GM23338 (cell line): ENCODE results near the gene PDCD7. TPM values are rescaled to one million over a fixed set of nuclear protein-coding genes. Genes with fewer than 3 reads are reported as not detected.

Source experiments
- ATAC-seq: fragments of 200-7000 bp; cut with Tn5 transposase; 3 replicates; pipeline ENCODE4 v1.9.1; 2020
- DNase-seq: peaks from one replicate; pipeline ENCODE4 v3.0.0-alpha.2; 2015; ENCODE audit warnings: low spot score
- H2AFZ ChIP-seq: fragments of 200-600 bp; sonication (generic); 2 replicates; pipeline ENCODE4 v1.8.0; 2016; ENCODE audit warnings: antibody characterized with exemption, mild to moderate bottlenecking, moderate library complexity
- H3F3A ChIP-seq: fragments of 200-600 bp; sonication (generic); replicated peaks from 2 replicates; pipeline ENCODE4 v1.8.0; 2017; ENCODE audit warnings: antibody characterized with exemption, mixed run types, low read depth
- H3K27ac ChIP-seq: fragments of 200-600 bp; sonication (generic); 2 replicates; pipeline ENCODE4 v1.6.1; 2016; ENCODE audit warnings: low read depth
- H3K27me3 ChIP-seq: fragments of 200-600 bp; sonication (generic); 2 replicates; pipeline ENCODE4 v1.8.0; 2016; ENCODE audit warnings: mild to moderate bottlenecking, mixed run types, moderate library complexity; ENCODE audit not compliant: insufficient read depth
- H3K36me3 ChIP-seq: fragments of 200-600 bp; sonication (generic); 2 replicates; pipeline ENCODE4 v1.8.0; 2016; ENCODE audit warnings: mild to moderate bottlenecking; ENCODE audit not compliant: insufficient read depth
- H3K4me1 ChIP-seq: fragments of 200-600 bp; sonication (generic); 2 replicates; pipeline ENCODE4 v1.8.0; 2016; ENCODE audit warnings: mild to moderate bottlenecking, moderate library complexity; ENCODE audit not compliant: insufficient read depth
- H3K4me2 ChIP-seq: fragments of 200-600 bp; sonication (generic); 2 replicates; pipeline ENCODE4 v1.7.1; 2017; ENCODE audit warnings: mixed run types
- H3K4me3 ChIP-seq: fragments of 200-600 bp; sonication (generic); 2 replicates; pipeline ENCODE4 v1.6.1; 2016; ENCODE audit warnings: mixed run types
- H3K79me2 ChIP-seq: fragments of 200-600 bp; sonication (generic); replicated peaks from 2 replicates; pipeline ENCODE4 v1.8.0; 2017; ENCODE audit warnings: mild to moderate bottlenecking; ENCODE audit not compliant: insufficient read depth
- H3K9me2 ChIP-seq: fragments of 200-600 bp; sonication (generic); 2 replicates; pipeline ENCODE4 v1.8.0; 2017; ENCODE audit not compliant: insufficient read depth
- H4K20me1 ChIP-seq: fragments of 200-600 bp; sonication (generic); replicated peaks from 2 replicates; pipeline ENCODE4 v1.8.0; 2017; ENCODE audit warnings: mild to moderate bottlenecking; ENCODE audit not compliant: insufficient read depth
- H3K27ac Mint-ChIP-seq: 2 replicates; pipeline ENCODE4 v1.8.0; 2020; ENCODE audit warnings: inconsistent platforms, mild to moderate bottlenecking, moderate library complexity, mixed read lengths
- H3K27me3 Mint-ChIP-seq: 3 replicates; pipeline ENCODE4 v1.8.0; 2022; ENCODE audit warnings: low read depth, mild to moderate bottlenecking, moderate library complexity, mixed read lengths, inconsistent platforms; ENCODE audit not compliant: insufficient read depth, poor library complexity
- H3K36me3 Mint-ChIP-seq: 3 replicates; pipeline ENCODE4 v1.8.0; 2021; ENCODE audit warnings: low read depth, mild to moderate bottlenecking, inconsistent platforms, moderate library complexity, mixed read lengths
- H3K4me1 Mint-ChIP-seq: 3 replicates; pipeline ENCODE4 v1.8.0; 2020; ENCODE audit warnings: mild to moderate bottlenecking, inconsistent platforms, mixed read lengths
- H3K4me3 Mint-ChIP-seq: 3 replicates; pipeline ENCODE4 v1.8.0; 2021; ENCODE audit warnings: moderate library complexity, mild to moderate bottlenecking, inconsistent platforms, mixed read lengths
- H3K9me3 Mint-ChIP-seq: 3 replicates; pipeline ENCODE4 v1.8.0; 2020; ENCODE audit warnings: moderate library complexity, mild to moderate bottlenecking, inconsistent platforms, mixed read lengths
- CREB1 ChIP-seq: fragments of 250-450 bp; sonication (Bioruptor Pico); IDR thresholded peaks from 2 replicates; pipeline ENCODE4 v1.5.0; 2020; ENCODE audit warnings: low read depth, mild to moderate bottlenecking, moderate library complexity
- EZH2 ChIP-seq: fragments of 200-600 bp; sonication (generic); IDR thresholded peaks from one replicate; pipeline ENCODE4 v1.8.0; 2017; ENCODE audit warnings: antibody characterized with exemption, mild to moderate bottlenecking, low read depth; ENCODE audit not compliant: unreplicated experiment
- EZH2phosphoT487 ChIP-seq: fragments of 200-600 bp; sonication (generic); IDR thresholded peaks from one replicate; pipeline ENCODE4 v1.8.1; 2018; ENCODE audit warnings: antibody characterized with exemption; ENCODE audit not compliant: unreplicated experiment
- JUNB ChIP-seq: IDR thresholded peaks from one replicate; pipeline ENCODE4 v1.6.1; 2016; ENCODE audit warnings: antibody characterized with exemption; ENCODE audit not compliant: unreplicated experiment
- POLR2AphosphoS5 ChIP-seq: IDR thresholded peaks from 2 replicates; pipeline ENCODE4 v1.6.1; 2016; ENCODE audit warnings: antibody characterized with exemption, low read depth
- ZNF114 ChIP-seq: fragments of 250-450 bp; sonication (Bioruptor Pico); IDR thresholded peaks from 2 replicates; pipeline ENCODE4 v1.5.0; 2020; ENCODE audit warnings: mild to moderate bottlenecking, moderate library complexity
- polyA plus RNA-seq: library from polyadenylated mRNA; unstranded; fragments of >200 nt; fragmentation: Nextera tagmentation; extraction: Ambion mirVana; gene quantifications from 2 replicates; pipeline ENCODE4 v1.2.1, GENCODE V29; 2016
- total RNA-seq: library from RNA; depleted of rRNA; stranded (reverse); fragments of >200 nt; shearing (Covaris generic); gene quantifications from 2 replicates; pipeline ENCODE4 v1.2.3, GENCODE V29; 2014
- TF ChIP-seq, protein P1 (sequence below): fragments of 250-450 bp; sonication (Bioruptor Pico); IDR thresholded peaks from 2 replicates; pipeline ENCODE4 v1.5.0; 2020; ENCODE audit warnings: mild to moderate bottlenecking, moderate library complexity
- TF ChIP-seq, protein P2 (sequence below): IDR thresholded peaks from one replicate; pipeline ENCODE4 v1.6.1; 2018; ENCODE audit warnings: antibody characterized with exemption; ENCODE audit not compliant: unreplicated experiment
- TF ChIP-seq, protein P3 (sequence below), 2 experiments: fragments of 200-600 bp in 1 of 2; sonication (generic) in 1 of 2; conservative IDR thresholded peaks; 2 replicates each; pipeline versions ENCODE4 v1.5.1 to v1.6.1; 2016 to 2017; ENCODE audit warnings: antibody characterized with exemption in 2 of 2, low read depth in 2 of 2, mild to moderate bottlenecking in 2 of 2, moderate library complexity in 1 of 2

Gene PDCD7
- total and polyA plus RNA-seq, 2 experiments from 2014 or later = 16.8 to 21.2 TPM

DNA sequence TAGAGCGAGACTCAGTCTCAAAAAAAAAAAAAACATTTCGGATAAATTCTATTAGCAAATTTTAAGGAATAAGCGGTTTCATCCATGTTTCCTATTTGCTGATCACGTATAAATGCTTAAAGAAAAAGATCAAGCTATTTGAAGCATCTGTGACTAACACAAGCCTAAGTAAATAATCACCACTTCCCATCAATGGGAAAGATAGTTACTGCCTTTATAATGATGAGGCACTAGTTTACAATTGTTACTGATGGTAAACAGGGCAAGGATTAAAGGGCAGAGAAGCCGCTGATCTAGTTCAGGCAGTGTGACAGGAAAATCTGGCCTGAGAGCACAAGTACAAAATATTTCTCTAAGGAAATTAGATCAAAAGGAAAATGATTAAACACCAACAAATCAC is 37.8 kb upstream of the PDCD7 start (continued):
- TF ChIP-seq, protein P1, sequence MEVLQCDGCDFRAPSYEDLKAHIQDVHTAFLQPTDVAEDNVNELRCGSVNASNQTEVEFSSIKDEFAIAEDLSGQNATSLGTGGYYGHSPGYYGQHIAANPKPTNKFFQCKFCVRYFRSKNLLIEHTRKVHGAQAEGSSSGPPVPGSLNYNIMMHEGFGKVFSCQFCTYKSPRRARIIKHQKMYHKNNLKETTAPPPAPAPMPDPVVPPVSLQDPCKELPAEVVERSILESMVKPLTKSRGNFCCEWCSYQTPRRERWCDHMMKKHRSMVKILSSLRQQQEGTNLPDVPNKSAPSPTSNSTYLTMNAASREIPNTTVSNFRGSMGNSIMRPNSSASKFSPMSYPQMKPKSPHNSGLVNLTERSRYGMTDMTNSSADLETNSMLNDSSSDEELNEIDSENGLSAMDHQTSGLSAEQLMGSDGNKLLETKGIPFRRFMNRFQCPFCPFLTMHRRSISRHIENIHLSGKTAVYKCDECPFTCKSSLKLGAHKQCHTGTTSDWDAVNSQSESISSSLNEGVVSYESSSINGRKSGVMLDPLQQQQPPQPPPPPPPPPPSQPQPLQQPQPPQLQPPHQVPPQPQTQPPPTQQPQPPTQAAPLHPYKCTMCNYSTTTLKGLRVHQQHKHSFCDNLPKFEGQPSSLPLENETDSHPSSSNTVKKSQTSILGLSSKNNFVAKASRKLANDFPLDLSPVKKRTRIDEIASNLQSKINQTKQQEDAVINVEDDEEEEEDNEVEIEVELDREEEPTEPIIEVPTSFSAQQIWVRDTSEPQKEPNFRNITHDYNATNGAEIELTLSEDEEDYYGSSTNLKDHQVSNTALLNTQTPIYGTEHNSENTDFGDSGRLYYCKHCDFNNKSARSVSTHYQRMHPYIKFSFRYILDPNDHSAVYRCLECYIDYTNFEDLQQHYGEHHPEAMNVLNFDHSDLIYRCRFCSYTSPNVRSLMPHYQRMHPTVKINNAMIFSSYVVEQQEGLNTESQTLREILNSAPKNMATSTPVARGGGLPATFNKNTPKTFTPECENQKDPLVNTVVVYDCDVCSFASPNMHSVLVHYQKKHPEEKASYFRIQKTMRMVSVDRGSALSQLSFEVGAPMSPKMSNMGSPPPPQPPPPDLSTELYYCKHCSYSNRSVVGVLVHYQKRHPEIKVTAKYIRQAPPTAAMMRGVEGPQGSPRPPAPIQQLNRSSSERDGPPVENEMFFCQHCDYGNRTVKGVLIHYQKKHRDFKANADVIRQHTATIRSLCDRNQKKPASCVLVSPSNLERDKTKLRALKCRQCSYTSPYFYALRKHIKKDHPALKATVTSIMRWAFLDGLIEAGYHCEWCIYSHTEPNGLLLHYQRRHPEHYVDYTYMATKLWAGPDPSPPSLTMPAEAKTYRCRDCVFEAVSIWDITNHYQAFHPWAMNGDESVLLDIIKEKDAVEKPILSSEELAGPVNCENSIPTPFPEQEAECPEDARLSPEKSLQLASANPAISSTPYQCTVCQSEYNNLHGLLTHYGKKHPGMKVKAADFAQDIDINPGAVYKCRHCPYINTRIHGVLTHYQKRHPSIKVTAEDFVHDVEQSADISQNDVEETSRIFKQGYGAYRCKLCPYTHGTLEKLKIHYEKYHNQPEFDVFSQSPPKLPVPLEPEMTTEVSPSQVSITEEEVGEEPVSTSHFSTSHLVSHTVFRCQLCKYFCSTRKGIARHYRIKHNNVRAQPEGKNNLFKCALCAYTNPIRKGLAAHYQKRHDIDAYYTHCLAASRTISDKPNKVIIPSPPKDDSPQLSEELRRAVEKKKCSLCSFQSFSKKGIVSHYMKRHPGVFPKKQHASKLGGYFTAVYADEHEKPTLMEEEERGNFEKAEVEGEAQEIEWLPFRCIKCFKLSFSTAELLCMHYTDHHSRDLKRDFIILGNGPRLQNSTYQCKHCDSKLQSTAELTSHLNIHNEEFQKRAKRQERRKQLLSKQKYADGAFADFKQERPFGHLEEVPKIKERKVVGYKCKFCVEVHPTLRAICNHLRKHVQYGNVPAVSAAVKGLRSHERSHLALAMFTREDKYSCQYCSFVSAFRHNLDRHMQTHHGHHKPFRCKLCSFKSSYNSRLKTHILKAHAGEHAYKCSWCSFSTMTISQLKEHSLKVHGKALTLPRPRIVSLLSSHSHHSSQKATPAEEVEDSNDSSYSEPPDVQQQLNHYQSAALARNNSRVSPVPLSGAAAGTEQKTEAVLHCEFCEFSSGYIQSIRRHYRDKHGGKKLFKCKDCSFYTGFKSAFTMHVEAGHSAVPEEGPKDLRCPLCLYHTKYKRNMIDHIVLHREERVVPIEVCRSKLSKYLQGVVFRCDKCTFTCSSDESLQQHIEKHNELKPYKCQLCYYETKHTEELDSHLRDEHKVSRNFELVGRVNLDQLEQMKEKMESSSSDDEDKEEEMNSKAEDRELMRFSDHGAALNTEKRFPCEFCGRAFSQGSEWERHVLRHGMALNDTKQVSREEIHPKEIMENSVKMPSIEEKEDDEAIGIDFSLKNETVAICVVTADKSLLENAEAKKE (CRISPR knock-in tag) = no peak
- TF ChIP-seq POLR2AphosphoS5 = no peak

DNA sequence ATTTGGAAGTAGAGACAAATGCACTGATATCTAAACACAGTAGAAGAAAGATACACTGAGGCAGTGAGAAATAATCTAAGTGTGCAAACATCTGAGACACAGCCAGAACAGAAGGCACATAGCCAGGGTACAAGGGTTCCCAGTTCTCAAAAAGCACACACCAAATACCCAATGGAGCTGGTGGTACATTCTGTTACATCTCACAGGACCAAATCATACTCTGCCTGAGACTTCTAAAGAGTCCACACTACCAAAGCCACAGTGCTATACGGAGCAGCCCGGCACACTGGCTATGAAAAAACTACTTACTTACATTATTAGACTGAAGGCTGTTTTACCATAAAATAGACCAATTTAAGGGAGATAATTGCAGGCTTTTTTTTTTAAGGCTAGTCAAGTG is 32.3 kb upstream of the PDCD7 start:
- no peaks in the 10 kb centered on the region for H3K4me1 Mint-ChIP-seq
- Histone ChIP-seq H3K36me3 (peaks cover 20% of the 10 kb centered on the region; the same call in 1 of the 2 replicates), H3K4me2 (no peak overlapping the region), H3K27ac (no peak overlapping the region), H3K27me3 (no peaks in the 10 kb centered on the region), H3K4me1 (no peaks in the 10 kb centered on the region), H4K20me1 (peaks cover 5% of the 10 kb centered on the region), H2AFZ (no peak overlapping the region), H3K79me2 (no peaks in the 10 kb centered on the region), H3K4me3 (no peak overlapping the region), H3K9me2 (no peaks in the 10 kb centered on the region), H3F3A (no peaks in the 10 kb centered on the region)
- peaks cover 23% of the 10 kb centered on the region; the same call in 2 of the 3 replicates for H3K36me3 Mint-ChIP-seq
- no peak overlapping the region for H3K4me3 Mint-ChIP-seq
- ATAC-seq (no peak), DNase-seq (no peak)
- no peak overlapping the region for H3K27ac Mint-ChIP-seq
- H3K27me3 Mint-ChIP-seq = no peaks in the 10 kb centered on the region
- H3K9me3 Mint-ChIP-seq = no peaks in the 10 kb centered on the region
- TF ChIP-seq, protein P2, sequence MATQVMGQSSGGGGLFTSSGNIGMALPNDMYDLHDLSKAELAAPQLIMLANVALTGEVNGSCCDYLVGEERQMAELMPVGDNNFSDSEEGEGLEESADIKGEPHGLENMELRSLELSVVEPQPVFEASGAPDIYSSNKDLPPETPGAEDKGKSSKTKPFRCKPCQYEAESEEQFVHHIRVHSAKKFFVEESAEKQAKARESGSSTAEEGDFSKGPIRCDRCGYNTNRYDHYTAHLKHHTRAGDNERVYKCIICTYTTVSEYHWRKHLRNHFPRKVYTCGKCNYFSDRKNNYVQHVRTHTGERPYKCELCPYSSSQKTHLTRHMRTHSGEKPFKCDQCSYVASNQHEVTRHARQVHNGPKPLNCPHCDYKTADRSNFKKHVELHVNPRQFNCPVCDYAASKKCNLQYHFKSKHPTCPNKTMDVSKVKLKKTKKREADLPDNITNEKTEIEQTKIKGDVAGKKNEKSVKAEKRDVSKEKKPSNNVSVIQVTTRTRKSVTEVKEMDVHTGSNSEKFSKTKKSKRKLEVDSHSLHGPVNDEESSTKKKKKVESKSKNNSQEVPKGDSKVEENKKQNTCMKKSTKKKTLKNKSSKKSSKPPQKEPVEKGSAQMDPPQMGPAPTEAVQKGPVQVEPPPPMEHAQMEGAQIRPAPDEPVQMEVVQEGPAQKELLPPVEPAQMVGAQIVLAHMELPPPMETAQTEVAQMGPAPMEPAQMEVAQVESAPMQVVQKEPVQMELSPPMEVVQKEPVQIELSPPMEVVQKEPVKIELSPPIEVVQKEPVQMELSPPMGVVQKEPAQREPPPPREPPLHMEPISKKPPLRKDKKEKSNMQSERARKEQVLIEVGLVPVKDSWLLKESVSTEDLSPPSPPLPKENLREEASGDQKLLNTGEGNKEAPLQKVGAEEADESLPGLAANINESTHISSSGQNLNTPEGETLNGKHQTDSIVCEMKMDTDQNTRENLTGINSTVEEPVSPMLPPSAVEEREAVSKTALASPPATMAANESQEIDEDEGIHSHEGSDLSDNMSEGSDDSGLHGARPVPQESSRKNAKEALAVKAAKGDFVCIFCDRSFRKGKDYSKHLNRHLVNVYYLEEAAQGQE = no peak
- no peak for TF ChIP-seq EZH2
- TF ChIP-seq CREB1 (CRISPR knock-in tag) = no peak
- no peak for TF ChIP-seq EZH2phosphoT487
- no peak for TF ChIP-seq JUNB
- TF ChIP-seq, protein P3, sequence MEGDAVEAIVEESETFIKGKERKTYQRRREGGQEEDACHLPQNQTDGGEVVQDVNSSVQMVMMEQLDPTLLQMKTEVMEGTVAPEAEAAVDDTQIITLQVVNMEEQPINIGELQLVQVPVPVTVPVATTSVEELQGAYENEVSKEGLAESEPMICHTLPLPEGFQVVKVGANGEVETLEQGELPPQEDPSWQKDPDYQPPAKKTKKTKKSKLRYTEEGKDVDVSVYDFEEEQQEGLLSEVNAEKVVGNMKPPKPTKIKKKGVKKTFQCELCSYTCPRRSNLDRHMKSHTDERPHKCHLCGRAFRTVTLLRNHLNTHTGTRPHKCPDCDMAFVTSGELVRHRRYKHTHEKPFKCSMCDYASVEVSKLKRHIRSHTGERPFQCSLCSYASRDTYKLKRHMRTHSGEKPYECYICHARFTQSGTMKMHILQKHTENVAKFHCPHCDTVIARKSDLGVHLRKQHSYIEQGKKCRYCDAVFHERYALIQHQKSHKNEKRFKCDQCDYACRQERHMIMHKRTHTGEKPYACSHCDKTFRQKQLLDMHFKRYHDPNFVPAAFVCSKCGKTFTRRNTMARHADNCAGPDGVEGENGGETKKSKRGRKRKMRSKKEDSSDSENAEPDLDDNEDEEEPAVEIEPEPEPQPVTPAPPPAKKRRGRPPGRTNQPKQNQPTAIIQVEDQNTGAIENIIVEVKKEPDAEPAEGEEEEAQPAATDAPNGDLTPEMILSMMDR (conservative IDR thresholded peaks at IDR 0.05; ENCODE audit: low read depth in 2 of 2) = no peak
- no peak for TF ChIP-seq ZNF114 (CRISPR knock-in tag)
